Neuronal stem cell (in vitro differentiated cells): Measurements from ENCODE around the gene ACKR4.
"Not testable (repeated sequence)": the region's sequence is repeated elsewhere in the genome, so short reads cannot be mapped to it uniquely, and the experiment has no call there.

Source experiments
- DNase-seq: peaks from one replicate; pipeline ENCODE4 v3.0.0-alpha.2; 2013; ENCODE audit warnings: low spot score
- H2AFZ ChIP-seq: one replicate; pipeline ENCODE4 v1.6.1; 2013; ENCODE audit warnings: mild to moderate bottlenecking, low read length, inconsistent platforms
- H2AK5ac ChIP-seq: 2 replicates; pipeline ENCODE4 v1.6.1; 2013; ENCODE audit warnings: low read depth, mild to moderate bottlenecking, inconsistent platforms, low read length, moderate library complexity, mixed read lengths
- H2BK120ac ChIP-seq: 2 replicates; pipeline ENCODE4 v1.6.1; 2013; ENCODE audit warnings: low read depth, mild to moderate bottlenecking, inconsistent platforms, low read length, moderate library complexity, mixed read lengths
- H2BK12ac ChIP-seq: one replicate; pipeline ENCODE4 v1.6.1; 2013; ENCODE audit warnings: low read length, inconsistent platforms
- H2BK15ac ChIP-seq: 2 replicates; pipeline ENCODE4 v1.6.1; 2013; ENCODE audit warnings: mild to moderate bottlenecking, low read length, inconsistent platforms, mixed read lengths
- H2BK5ac ChIP-seq: one replicate; pipeline ENCODE4 v1.6.1; 2013; ENCODE audit warnings: inconsistent platforms, mild to moderate bottlenecking, low read length, moderate library complexity
- H3K14ac ChIP-seq: one replicate; pipeline ENCODE4 v1.6.1; 2013; ENCODE audit warnings: low read length, inconsistent platforms
- H3K18ac ChIP-seq: 2 replicates; pipeline ENCODE4 v1.6.1; 2013; ENCODE audit warnings: low read length, inconsistent platforms
- H3K23ac ChIP-seq: 2 replicates; pipeline ENCODE4 v1.6.1; 2013; ENCODE audit warnings: low read depth, mild to moderate bottlenecking, mixed read lengths, low read length, inconsistent platforms; ENCODE audit not compliant: poor library complexity
- H3K27ac ChIP-seq: replicated peaks from 3 replicates; pipeline ENCODE4 v1.5.1; 2013; ENCODE audit warnings: low read length, inconsistent platforms
- H3K27me3 ChIP-seq, 3 experiments: 2 replicates each; pipeline ENCODE4 v1.6.1; 2013; ENCODE audit warnings: low read length in 3 of 3, mild to moderate bottlenecking in 2 of 3, inconsistent platforms in 1 of 3, low read depth in 1 of 3, mixed read lengths in 1 of 3, moderate library complexity in 1 of 3; ENCODE audit not compliant: control insufficient read depth in 3 of 3, insufficient read depth in 3 of 3
- H3K36me3 ChIP-seq, 2 donors: replicated peaks in 1 of 2; 2 replicates each; pipeline ENCODE4 v1.6.1; 2013; ENCODE audit warnings: low read length in 2 of 2; ENCODE audit not compliant: control insufficient read depth in 2 of 2, insufficient read depth in 2 of 2
- H3K4ac ChIP-seq: 2 replicates; pipeline ENCODE4 v1.6.1; 2013; ENCODE audit warnings: inconsistent platforms, mild to moderate bottlenecking, low read length, moderate library complexity
- H3K4me1 ChIP-seq, 2 donors: 1 replicate in 1 of 2; 2 replicates in 1 of 2; pipeline ENCODE4 v1.6.1; 2013; ENCODE audit warnings: low read length in 2 of 2, low read depth in 1 of 2; ENCODE audit not compliant: control insufficient read depth in 2 of 2, insufficient read depth in 1 of 2
- H3K4me2 ChIP-seq: one replicate; pipeline ENCODE4 v1.6.1; 2013; ENCODE audit warnings: mild to moderate bottlenecking, low read length, inconsistent platforms; ENCODE audit not compliant: insufficient read depth, poor library complexity, severe bottlenecking
- H3K4me3 ChIP-seq, 2 donors: 2 replicates each; pipeline ENCODE4 v1.5.1; 2013; ENCODE audit warnings: low read length in 2 of 2, mild to moderate bottlenecking in 2 of 2, inconsistent platforms in 1 of 2, moderate library complexity in 1 of 2
- H3K79me1 ChIP-seq: one replicate; pipeline ENCODE4 v1.6.1; 2013; ENCODE audit warnings: low read depth, mild to moderate bottlenecking, inconsistent platforms, low read length, moderate library complexity
- H3K9ac ChIP-seq: one replicate; pipeline ENCODE4 v1.6.1; 2013; ENCODE audit warnings: mild to moderate bottlenecking, low read depth, low read length, inconsistent platforms; ENCODE audit not compliant: poor library complexity
- H3K9me3 ChIP-seq, 2 donors: replicated peaks in 1 of 2; 2 replicates each; pipeline versions ENCODE3 to v1.6.1; 2013; ENCODE audit warnings: low read length in 2 of 2, mild to moderate bottlenecking in 2 of 2, inconsistent platforms in 1 of 2, low read depth in 1 of 2, mixed read lengths in 1 of 2, moderate library complexity in 1 of 2; ENCODE audit not compliant: control insufficient read depth in 2 of 2, insufficient read depth in 1 of 2
- H4K8ac ChIP-seq: one replicate; pipeline ENCODE4 v1.6.1; 2013; ENCODE audit warnings: low read depth, mild to moderate bottlenecking, inconsistent platforms, low read length, moderate library complexity
- H4K91ac ChIP-seq: one replicate; pipeline ENCODE4 v1.6.1; 2013; ENCODE audit warnings: low read length, low read depth, mild to moderate bottlenecking, inconsistent platforms; ENCODE audit not compliant: poor library complexity
- WGBS, 2 donors: extraction: QIAGEN DNeasy Blood & Tissue Kit; methylation state at CpG; one replicate each; pipeline ENCODE4 v1.1.7; 2013; ENCODE audit warnings: missing lambda C conversion rate in 2 of 2, mixed read lengths in 1 of 2; ENCODE audit not compliant: insufficient read length in 2 of 2, insufficient replicate concordance in 1 of 2; ENCODE audit errors: extremely low coverage in 2 of 2; 5-methylcytosine and 5-hydroxymethylcytosine counted together

The ACKR4 gene

DNA sequence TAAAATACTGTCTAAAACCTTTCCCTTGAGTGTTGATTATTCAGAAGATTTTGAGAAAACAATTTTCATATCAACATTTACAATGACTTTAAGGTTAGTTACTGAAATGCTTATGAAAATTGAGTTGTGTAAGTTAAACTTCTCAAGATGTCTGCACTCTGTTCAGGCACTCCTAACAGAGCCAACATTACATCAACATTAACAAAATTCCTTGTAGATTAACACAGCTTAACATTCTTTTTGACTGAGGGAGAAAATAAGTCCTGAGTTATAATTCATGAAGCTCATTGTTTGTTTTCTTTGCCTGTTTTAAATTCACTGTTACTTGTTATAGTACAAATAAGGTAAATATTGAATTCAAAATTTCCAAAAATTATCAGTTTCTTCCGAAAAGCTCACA is 9.0 kb downstream of the ACKR4 start:
- Histone ChIP-seq H2AK5ac (no peak overlapping the region), H4K91ac (no peak overlapping the region), H2BK15ac (no peak overlapping the region), H2BK12ac (no peak overlapping the region), H3K23ac (no peak overlapping the region), H3K27me3 (no peaks in the 10 kb centered on the region), H3K9me3 (no peaks in the 10 kb centered on the region), H3K27ac (no peak overlapping the region), H3K4ac (no peak overlapping the region), H2BK120ac (no peak overlapping the region), H3K79me1 (no peaks in the 10 kb centered on the region), H3K9ac (no peak overlapping the region), H3K14ac (no peak overlapping the region), H4K8ac (no peak overlapping the region), H2BK5ac (no peak overlapping the region), H3K4me2 (no peak overlapping the region), H3K18ac (no peak overlapping the region), H2AFZ (no peak overlapping the region), H3K4me3 (no peak overlapping the region), H3K4me1 (no peaks in the 10 kb centered on the region), H3K36me3 (peaks cover 2 to 32% of the 10 kb centered on the region in 2 donors)
- no CpG with 5 or more reads among the region's 1 CpG for WGBS, 2 donors
- DNase-seq, result no peak

DNA sequence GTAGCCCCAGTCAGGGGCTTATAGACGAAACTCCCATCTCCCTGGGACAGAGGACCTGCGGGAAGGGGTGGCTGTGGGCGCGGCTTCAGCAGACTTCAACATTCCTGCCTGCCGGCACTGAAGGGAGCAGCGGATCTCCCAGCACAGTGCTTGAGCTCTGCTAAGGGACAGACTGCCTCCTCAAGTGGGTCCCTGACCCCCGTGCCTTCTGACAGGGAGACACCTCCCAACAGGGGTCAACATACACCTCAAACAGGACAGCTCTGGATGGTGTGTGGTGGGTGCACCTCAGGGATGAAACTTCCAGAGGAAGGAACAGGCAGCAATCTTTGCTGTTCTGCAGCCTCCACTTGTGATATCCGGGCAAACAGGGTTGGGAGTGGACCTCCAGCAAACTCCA is 9.6 kb downstream of the ACKR4 start:
- H3K4me2 ChIP-seq, H2BK15ac ChIP-seq, H4K8ac ChIP-seq, H2BK12ac ChIP-seq, H3K9me3 ChIP-seq, H3K27me3 ChIP-seq, H2AFZ ChIP-seq, H3K79me1 ChIP-seq, H3K4me1 ChIP-seq, H3K23ac ChIP-seq, H3K4me3 ChIP-seq, H3K27ac ChIP-seq, DNase-seq, H3K9ac ChIP-seq, H2AK5ac ChIP-seq, H3K4ac ChIP-seq, H4K91ac ChIP-seq, H3K14ac ChIP-seq, H2BK120ac ChIP-seq, H3K18ac ChIP-seq, H2BK5ac ChIP-seq: not testable (repeated sequence)
- H3K36me3 ChIP-seq, result peaks cover 2 to 32% of the 10 kb centered on the region in 2 donors
- no CpG with 5 or more reads among the region's 8 CpGs for WGBS, 2 donors

DNA sequence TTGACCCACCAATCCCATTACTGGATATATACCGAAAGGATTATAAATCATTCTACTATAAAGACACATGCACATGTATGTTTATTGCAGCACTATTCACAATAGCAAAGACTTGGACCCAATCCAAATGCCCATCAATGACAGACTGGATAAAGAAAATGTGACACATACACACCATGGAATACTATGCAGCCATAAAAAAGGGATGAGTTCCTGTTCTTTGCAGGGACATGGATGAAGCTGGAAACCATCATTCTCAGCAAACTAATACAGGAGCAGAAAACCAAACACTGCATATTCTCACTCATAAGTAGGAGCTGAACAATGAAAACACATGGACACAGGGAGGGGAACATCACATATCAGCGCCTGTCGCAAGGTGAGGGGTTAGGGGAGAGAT is 18.2 kb downstream of the ACKR4 start:
- not testable (repeated sequence) for H2BK12ac ChIP-seq, H3K27ac ChIP-seq, DNase-seq, H3K4me3 ChIP-seq, H2BK15ac ChIP-seq, H3K18ac ChIP-seq, H3K9ac ChIP-seq, H2AK5ac ChIP-seq, H3K27me3 ChIP-seq, H3K14ac ChIP-seq, H2AFZ ChIP-seq, H4K91ac ChIP-seq, H2BK5ac ChIP-seq, H3K4me2 ChIP-seq, H3K4me1 ChIP-seq, H3K23ac ChIP-seq, H3K4ac ChIP-seq, H2BK120ac ChIP-seq, H3K9me3 ChIP-seq, H4K8ac ChIP-seq, H3K79me1 ChIP-seq
- no CpG with 5 or more reads among the region's 3 CpGs for WGBS, 2 donors
- H3K36me3 ChIP-seq, result peaks cover 2 to 35% of the 10 kb centered on the region in 2 donors

DNA sequence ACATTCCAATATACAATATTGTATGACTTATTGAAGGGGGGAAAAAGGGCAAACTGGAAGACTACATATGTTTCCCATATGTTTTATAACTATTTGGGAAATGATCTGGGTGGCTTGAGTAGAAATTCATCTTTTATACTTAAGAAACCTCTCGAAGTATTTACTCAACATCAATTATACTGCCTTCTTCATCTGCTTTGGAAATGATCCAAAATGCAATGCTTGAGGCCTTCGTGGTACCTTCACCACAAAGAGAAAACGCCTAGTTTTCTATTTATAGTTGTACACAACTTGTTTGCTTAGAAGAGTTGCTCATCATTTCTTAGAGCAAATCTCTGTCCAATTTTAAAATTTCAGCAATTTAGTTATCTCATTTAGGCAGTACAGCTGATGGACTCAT is 18.8 kb downstream of the ACKR4 start:
- peaks cover 0 to 2% of the 10 kb centered on the region in 2 donors for H3K9me3 ChIP-seq
- H3K4me2 ChIP-seq, result no peak overlapping the region
- no peak overlapping the region for H3K23ac ChIP-seq
- H3K9ac ChIP-seq, result no peak overlapping the region
- WGBS, 2 donors, result no CpG with 5 or more reads among the region's 3 CpGs
- no peaks in the 10 kb centered on the region for H3K4me1 ChIP-seq
- no peak overlapping the region for H3K18ac ChIP-seq
- no peak for DNase-seq
- no peak overlapping the region for H2BK12ac ChIP-seq
- H3K14ac ChIP-seq, result no peak overlapping the region
- no peak overlapping the region for H3K4ac ChIP-seq
- no peak overlapping the region for H4K8ac ChIP-seq
- H3K4me3 ChIP-seq, result no peak overlapping the region
- no peaks in the 10 kb centered on the region for H3K27me3 ChIP-seq
- H3K36me3 ChIP-seq, result peaks cover 2 to 35% of the 10 kb centered on the region in 2 donors
- no peak overlapping the region for H2AK5ac ChIP-seq
- H2BK5ac ChIP-seq, result no peak overlapping the region
- no peak overlapping the region for H2BK15ac ChIP-seq
- no peaks in the 10 kb centered on the region for H3K79me1 ChIP-seq
- H2BK120ac ChIP-seq, result no peak overlapping the region
- no peak overlapping the region for H4K91ac ChIP-seq
- H2AFZ ChIP-seq, result no peak overlapping the region
- H3K27ac ChIP-seq, result no peak overlapping the region
